OCI-LY3 (cell line): Measurements from ENCODE around the gene DLGAP4.

Experiments
- CTCF ChIP-seq: fragments of 200-600, 300-600 bp; sonication (generic); IDR thresholded peaks from 2 replicates; pipeline ENCODE4 v1.5.1; 2014; ENCODE audit warnings: antibody characterized with exemption, low read length, low read depth
- EZH2phosphoT487 ChIP-seq: fragments of 200-600 bp; shearing (Covaris generic); IDR thresholded peaks from 2 replicates; pipeline ENCODE4 v1.6.1; 2018; ENCODE audit warnings: antibody characterized with exemption, mixed run types, low read depth

GRCh38 chr20:36455972-36456625 lies 150.0 kb downstream of the DLGAP4 start:
- no peak for TF ChIP-seq CTCF
- no peak for TF ChIP-seq EZH2phosphoT487
